C4-2B (cell line): ENCODE measurements around the gene CHDH.

Experiments used
- CTCF ChIP-seq: fragments of 450-650 bp; conservative IDR thresholded peaks from 2 replicates; pipeline ENCODE4 v1.5.1; 2017; ENCODE audit warnings: mild to moderate bottlenecking
- ZFX ChIP-seq: fragments of 450-650 bp; IDR thresholded peaks from 2 replicates; pipeline ENCODE4 v1.6.1; 2017

GRCh38 chr3:53888232-53888631 lies 42.0 kb upstream of the CHDH start:
- no peak for TF ChIP-seq CTCF
- no peak for TF ChIP-seq ZFX
